K562 (cell line): ENCODE measurements around the gene RAD51D. TPM values are rescaled to one million over a fixed set of nuclear protein-coding genes. Genes with fewer than 3 reads are reported as not detected.
A peak's percentile ranks its signal among the peaks of the same experiment; 100 is the strongest.

Experiments
- CAMTA2 ChIP-seq: fragments of 250-450 bp; sonication (Bioruptor Pico); conservative IDR thresholded peaks from 2 replicates; pipeline ENCODE4 v1.5.1; 2022
- CREB1 ChIP-seq, 2 experiments: sonication (generic) in 1 of 2; formaldehyde crosslinking in 1 of 2; IDR thresholded peaks; 2 replicates each; pipeline versions ENCODE4 v1.6.1 to v1.8.0; 2012 to 2022; ENCODE audit warnings: inconsistent platforms in 1 of 2, mild to moderate bottlenecking in 1 of 2, missing genetic modification reagents in 1 of 2, moderate library complexity in 1 of 2
- DACH1 ChIP-seq: fragments of 450-650 bp; IDR thresholded peaks from 2 replicates; pipeline ENCODE4 v1.6.1; 2018; ENCODE audit not compliant: partially characterized antibody
- E2F3 ChIP-seq: fragments of 250-450 bp; sonication (Bioruptor Pico); IDR thresholded peaks from 2 replicates; pipeline ENCODE4 v1.4.0; 2020; ENCODE audit warnings: mild to moderate bottlenecking
- ETV6 ChIP-seq, 3 experiments: fragments of 150-350 bp in 1 of 3; sonication (generic) in 1 of 3; formaldehyde crosslinking in 1 of 3; IDR thresholded peaks; 2 replicates each; pipeline versions ENCODE4 v1.6.1 to v1.8.0; 2014 to 2022; ENCODE audit warnings: borderline replicate concordance in 2 of 3, low read depth in 2 of 3, antibody characterized with exemption in 1 of 3, low read length in 1 of 3, mild to moderate bottlenecking in 1 of 3, missing genetic modification reagents in 1 of 3
- HNRNPK ChIP-seq: fragments of 200-400 bp; formaldehyde crosslinking; IDR thresholded peaks from one replicate; pipeline ENCODE4 v1.6.1; 2018; ENCODE audit warnings: mild to moderate bottlenecking, low read depth, low read length; ENCODE audit not compliant: poor library complexity, severe bottlenecking
- KAT8 ChIP-seq: fragments of 450-650 bp; IDR thresholded peaks from 2 replicates; pipeline ENCODE4 v1.6.1; 2016; ENCODE audit warnings: low read depth, mild to moderate bottlenecking
- KDM2B ChIP-seq: fragments of 250-450 bp; sonication (Bioruptor Pico); IDR thresholded peaks from 2 replicates; pipeline ENCODE4 v1.8.0; 2021; ENCODE audit warnings: mild to moderate bottlenecking, moderate library complexity
- MBD2 ChIP-seq: sonication (generic); IDR thresholded peaks from 2 replicates; pipeline ENCODE4 v1.6.1; 2016; ENCODE audit warnings: low read depth, borderline replicate concordance
- MEIS2 ChIP-seq: fragments of 450-650 bp; IDR thresholded peaks from 2 replicates; pipeline ENCODE4 v1.6.1; 2014; ENCODE audit warnings: mild to moderate bottlenecking; ENCODE audit not compliant: partially characterized antibody
- MTA1 ChIP-seq: fragments of 450-650 bp; IDR thresholded peaks from 2 replicates; pipeline ENCODE4 v1.6.1; 2017; ENCODE audit warnings: borderline replicate concordance
- MTF1 ChIP-seq: fragments of 250-450 bp; sonication (Bioruptor Pico); IDR thresholded peaks from 2 replicates; pipeline ENCODE4 v1.9.0; 2021; ENCODE audit warnings: moderate library complexity, mild to moderate bottlenecking, inconsistent platforms, borderline replicate concordance
- NEUROD1 ChIP-seq: fragments of 150-350 bp; IDR thresholded peaks from 2 replicates; pipeline ENCODE4 v1.6.1; 2014; ENCODE audit warnings: borderline replicate concordance, low read length, low read depth; ENCODE audit not compliant: partially characterized antibody
- PHF21A ChIP-seq: fragments of 450-650 bp; IDR thresholded peaks from 2 replicates; pipeline ENCODE4 v1.6.1; 2017; ENCODE audit warnings: low read depth, borderline replicate concordance
- POLR2H ChIP-seq: IDR thresholded peaks from 2 replicates; pipeline ENCODE4 v1.6.1; 2016; ENCODE audit warnings: missing genetic modification characterization, low read depth, mild to moderate bottlenecking, control low read depth, missing compliant biosample characterization, moderate library complexity
- STAT5B ChIP-seq: fragments of 250-450 bp; sonication (Bioruptor Pico); IDR thresholded peaks from 2 replicates; pipeline ENCODE4 v1.8.0; 2021; ENCODE audit warnings: mild to moderate bottlenecking, inconsistent platforms
- TAF7 ChIP-seq: fragments of 450-650 bp; IDR thresholded peaks from 2 replicates; pipeline ENCODE4 v1.6.1; 2016; ENCODE audit warnings: missing genetic modification characterization, missing compliant biosample characterization
- YBX1 ChIP-seq: fragments of 450-650 bp; IDR thresholded peaks from 2 replicates; pipeline ENCODE4 v1.7.1; 2016; ENCODE audit warnings: mild to moderate bottlenecking
- ZBTB1 ChIP-seq: sonication (generic); formaldehyde crosslinking; IDR thresholded peaks from 2 replicates; pipeline ENCODE4 v1.8.1; 2023; ENCODE audit warnings: missing genetic modification reagents, low read depth, mild to moderate bottlenecking, borderline replicate concordance
- ZFPM2 ChIP-seq: fragments of 250-450 bp; sonication (Bioruptor Pico); IDR thresholded peaks from 2 replicates; pipeline ENCODE4 v1.5.1; 2022; ENCODE audit warnings: mild to moderate bottlenecking
- ZNF197 ChIP-seq: fragments of 200-800 bp; sonication (Bioruptor generic); IDR thresholded peaks from 2 replicates; pipeline ENCODE4 v1.6.1; 2016; ENCODE audit warnings: low read depth, missing genetic modification characterization, missing compliant biosample characterization
- polyA plus RNA-seq, 8 experiments: library from polyadenylated mRNA; depleted of rRNA in 4 of 8; stranded (reverse) in 5 of 8; unstranded in 3 of 8; fragments of >200 nt; fragmentation: Nextera tagmentation in 2 of 8; fragmentation: Illumina TruSeq in 1 of 8; extraction: Ambion mirVana in 2 of 8; extraction: Trizol in 1 of 8; gene quantifications; 2 replicates each; pipeline versions ENCODE4 v1.2.1 to v1.2.3, GENCODE V29; 2011 to 2014; ENCODE audit warnings: inconsistent platforms in 1 of 8, missing spikeins in 1 of 8
- total RNA-seq, 7 experiments: library from RNA; depleted of rRNA in 6 of 7; stranded (reverse); fragments of >200 nt in 6 of 7; fragmentation: Illumina TruSeq in 2 of 7; extraction: Trizol in 2 of 7; gene quantifications; 2 replicates each; pipeline versions ENCODE4 v1.2.1 to v1.2.3, GENCODE V29; 2011 to 2021; ENCODE audit warnings: low replicate concordance in 1 of 7
- TF ChIP-seq, protein P1 (sequence below): fragments of 450-650 bp; IDR thresholded peaks from 2 replicates; pipeline ENCODE4 v1.7.0; 2016; ENCODE audit warnings: borderline replicate concordance
- TF ChIP-seq, protein P2 (sequence below): fragments of 450-650 bp; conservative IDR thresholded peaks from 2 replicates; pipeline ENCODE4 v1.6.1; 2016; ENCODE audit warnings: missing genetic modification characterization, low read depth, mild to moderate bottlenecking, control low read depth, missing compliant biosample characterization
- TF ChIP-seq, protein P3 (sequence below): fragments of 200-800 bp; sonication (Bioruptor generic); IDR thresholded peaks from 2 replicates; pipeline ENCODE4 v1.6.1; 2017; ENCODE audit warnings: missing genetic modification characterization, missing compliant biosample characterization

The RAD51D gene
- total and polyA plus RNA-seq, 9 of the 15 experiments (the other 6 are each of a cell fraction or from before 2014, with no cell fraction given): 2.2 to 16.9 (median 8.7) TPM

DNA sequence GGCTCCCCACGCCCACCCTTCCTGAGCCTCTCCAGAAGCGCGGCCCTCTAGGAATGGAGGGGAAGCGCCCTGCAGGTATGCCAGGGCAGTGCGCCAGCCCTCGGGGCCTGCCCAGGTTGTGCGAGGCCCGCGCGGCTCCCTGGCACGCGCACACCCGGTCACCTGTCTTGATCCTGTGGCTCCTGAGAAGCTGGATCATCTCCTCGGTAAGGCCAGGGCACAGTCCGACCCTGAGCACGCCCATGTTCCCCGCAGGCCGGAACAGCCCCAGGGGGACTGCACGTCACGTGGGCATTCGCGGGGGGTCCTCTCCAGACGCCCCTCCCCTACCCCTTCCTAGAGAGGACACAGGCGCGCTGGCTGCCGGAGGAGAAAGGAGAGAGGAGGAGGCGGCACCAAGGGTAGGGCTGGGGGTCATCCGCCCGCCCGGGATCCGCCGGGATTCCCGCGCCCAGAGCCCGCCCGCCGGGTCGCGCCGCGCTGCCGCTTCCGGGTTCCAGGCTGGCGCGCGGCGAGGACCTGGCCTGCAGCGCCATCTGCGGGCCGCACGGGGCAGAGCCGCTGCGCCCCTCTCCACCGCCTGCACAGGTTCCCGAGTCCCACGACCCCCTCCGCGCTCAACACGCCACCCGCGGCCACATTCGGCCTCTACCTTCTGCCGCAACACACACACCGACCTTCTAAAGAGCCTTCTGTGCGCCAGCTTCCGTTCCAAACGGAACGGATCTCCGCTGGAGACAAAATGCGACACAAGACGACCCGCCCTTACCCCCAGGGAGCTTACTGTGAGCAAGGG lies at the start of gene RAD51D (continued):
- TF ChIP-seq, protein P1, sequence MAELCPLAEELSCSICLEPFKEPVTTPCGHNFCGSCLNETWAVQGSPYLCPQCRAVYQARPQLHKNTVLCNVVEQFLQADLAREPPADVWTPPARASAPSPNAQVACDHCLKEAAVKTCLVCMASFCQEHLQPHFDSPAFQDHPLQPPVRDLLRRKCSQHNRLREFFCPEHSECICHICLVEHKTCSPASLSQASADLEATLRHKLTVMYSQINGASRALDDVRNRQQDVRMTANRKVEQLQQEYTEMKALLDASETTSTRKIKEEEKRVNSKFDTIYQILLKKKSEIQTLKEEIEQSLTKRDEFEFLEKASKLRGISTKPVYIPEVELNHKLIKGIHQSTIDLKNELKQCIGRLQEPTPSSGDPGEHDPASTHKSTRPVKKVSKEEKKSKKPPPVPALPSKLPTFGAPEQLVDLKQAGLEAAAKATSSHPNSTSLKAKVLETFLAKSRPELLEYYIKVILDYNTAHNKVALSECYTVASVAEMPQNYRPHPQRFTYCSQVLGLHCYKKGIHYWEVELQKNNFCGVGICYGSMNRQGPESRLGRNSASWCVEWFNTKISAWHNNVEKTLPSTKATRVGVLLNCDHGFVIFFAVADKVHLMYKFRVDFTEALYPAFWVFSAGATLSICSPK: no peak
- no peak for TF ChIP-seq ZBTB1 (CRISPR knock-in tag)
- TF ChIP-seq KDM2B (CRISPR knock-in tag): no peak
- TF ChIP-seq ZFPM2 (CRISPR knock-in tag): no peak
- no peak for TF ChIP-seq ETV6 (IDR thresholded peaks at IDR 0.05; ENCODE audit: borderline replicate concordance in 1 of 2, low read depth in 2 of 2, low read length in 1 of 2)
- TF ChIP-seq ETV6 (CRISPR knock-in tag; IDR thresholded peaks at IDR 0.05; ENCODE audit: borderline replicate concordance): no peak
- peak; percentile 32 for TF ChIP-seq NEUROD1
- no peak for TF ChIP-seq CAMTA2
- TF ChIP-seq, protein P2, sequence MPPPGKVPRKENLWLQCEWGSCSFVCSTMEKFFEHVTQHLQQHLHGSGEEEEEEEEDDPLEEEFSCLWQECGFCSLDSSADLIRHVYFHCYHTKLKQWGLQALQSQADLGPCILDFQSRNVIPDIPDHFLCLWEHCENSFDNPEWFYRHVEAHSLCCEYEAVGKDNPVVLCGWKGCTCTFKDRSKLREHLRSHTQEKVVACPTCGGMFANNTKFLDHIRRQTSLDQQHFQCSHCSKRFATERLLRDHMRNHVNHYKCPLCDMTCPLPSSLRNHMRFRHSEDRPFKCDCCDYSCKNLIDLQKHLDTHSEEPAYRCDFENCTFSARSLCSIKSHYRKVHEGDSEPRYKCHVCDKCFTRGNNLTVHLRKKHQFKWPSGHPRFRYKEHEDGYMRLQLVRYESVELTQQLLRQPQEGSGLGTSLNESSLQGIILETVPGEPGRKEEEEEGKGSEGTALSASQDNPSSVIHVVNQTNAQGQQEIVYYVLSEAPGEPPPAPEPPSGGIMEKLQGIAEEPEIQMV (tag): no peak
- no peak for TF ChIP-seq MEIS2
- TF ChIP-seq CREB1 (IDR thresholded peaks at IDR 0.05): peak; percentile 36; the same call in 1 of the 2 replicates
- no peak for TF ChIP-seq CREB1 (CRISPR knock-in tag; IDR thresholded peaks at IDR 0.05)
- no peak for TF ChIP-seq MTA1
- peak; percentile 37; the same call in 1 of the 2 replicates for TF ChIP-seq MBD2
- no peak for TF ChIP-seq HNRNPK
- no peak for TF ChIP-seq YBX1
- TF ChIP-seq ZNF197 (CRISPR knock-in tag): no peak
- no peak for TF ChIP-seq TAF7 (tag)
- TF ChIP-seq, protein P3, sequence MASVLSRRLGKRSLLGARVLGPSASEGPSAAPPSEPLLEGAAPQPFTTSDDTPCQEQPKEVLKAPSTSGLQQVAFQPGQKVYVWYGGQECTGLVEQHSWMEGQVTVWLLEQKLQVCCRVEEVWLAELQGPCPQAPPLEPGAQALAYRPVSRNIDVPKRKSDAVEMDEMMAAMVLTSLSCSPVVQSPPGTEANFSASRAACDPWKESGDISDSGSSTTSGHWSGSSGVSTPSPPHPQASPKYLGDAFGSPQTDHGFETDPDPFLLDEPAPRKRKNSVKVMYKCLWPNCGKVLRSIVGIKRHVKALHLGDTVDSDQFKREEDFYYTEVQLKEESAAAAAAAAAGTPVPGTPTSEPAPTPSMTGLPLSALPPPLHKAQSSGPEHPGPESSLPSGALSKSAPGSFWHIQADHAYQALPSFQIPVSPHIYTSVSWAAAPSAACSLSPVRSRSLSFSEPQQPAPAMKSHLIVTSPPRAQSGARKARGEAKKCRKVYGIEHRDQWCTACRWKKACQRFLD: peak; percentile 70; the same call in 1 of the 2 replicates
- TF ChIP-seq STAT5B (CRISPR knock-in tag): no peak
- TF ChIP-seq E2F3: peak; percentile 94; the same call in 1 of the 2 replicates
- TF ChIP-seq DACH1: no peak
- no peak for TF ChIP-seq MTF1 (CRISPR knock-in tag)
- TF ChIP-seq KAT8: no peak
- TF ChIP-seq POLR2H (tag): no peak
- no peak for TF ChIP-seq PHF21A
